Measurements from ENCODE around the gene WNT6.

The WNT6 gene

GRCh38 chr2:218857371-218858137, 2.1 kb upstream of the WNT6 start:
- H3K4me3 ChIP-seq (ENCODE audit: low read depth, low read length), result no peak overlapping the region

DNA sequence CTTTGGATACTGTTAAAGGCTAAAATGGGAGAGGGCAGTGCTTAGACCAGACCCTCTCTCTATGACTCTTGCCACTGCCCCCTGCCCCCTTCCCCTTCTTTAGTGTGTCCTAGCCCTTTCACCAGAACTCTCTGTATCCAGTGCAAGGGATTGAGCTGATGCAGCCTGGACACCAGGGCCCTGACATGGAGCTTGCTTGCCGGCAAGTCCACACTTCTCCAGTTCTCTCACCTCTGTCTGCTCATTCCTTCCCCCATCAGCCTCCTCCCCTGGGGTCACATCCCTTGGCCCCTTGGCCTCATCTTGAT, 1.5 kb upstream of the WNT6 start:
- no peak overlapping the region for H3K4me3 ChIP-seq (ENCODE audit: low read depth, low read length)

DNA sequence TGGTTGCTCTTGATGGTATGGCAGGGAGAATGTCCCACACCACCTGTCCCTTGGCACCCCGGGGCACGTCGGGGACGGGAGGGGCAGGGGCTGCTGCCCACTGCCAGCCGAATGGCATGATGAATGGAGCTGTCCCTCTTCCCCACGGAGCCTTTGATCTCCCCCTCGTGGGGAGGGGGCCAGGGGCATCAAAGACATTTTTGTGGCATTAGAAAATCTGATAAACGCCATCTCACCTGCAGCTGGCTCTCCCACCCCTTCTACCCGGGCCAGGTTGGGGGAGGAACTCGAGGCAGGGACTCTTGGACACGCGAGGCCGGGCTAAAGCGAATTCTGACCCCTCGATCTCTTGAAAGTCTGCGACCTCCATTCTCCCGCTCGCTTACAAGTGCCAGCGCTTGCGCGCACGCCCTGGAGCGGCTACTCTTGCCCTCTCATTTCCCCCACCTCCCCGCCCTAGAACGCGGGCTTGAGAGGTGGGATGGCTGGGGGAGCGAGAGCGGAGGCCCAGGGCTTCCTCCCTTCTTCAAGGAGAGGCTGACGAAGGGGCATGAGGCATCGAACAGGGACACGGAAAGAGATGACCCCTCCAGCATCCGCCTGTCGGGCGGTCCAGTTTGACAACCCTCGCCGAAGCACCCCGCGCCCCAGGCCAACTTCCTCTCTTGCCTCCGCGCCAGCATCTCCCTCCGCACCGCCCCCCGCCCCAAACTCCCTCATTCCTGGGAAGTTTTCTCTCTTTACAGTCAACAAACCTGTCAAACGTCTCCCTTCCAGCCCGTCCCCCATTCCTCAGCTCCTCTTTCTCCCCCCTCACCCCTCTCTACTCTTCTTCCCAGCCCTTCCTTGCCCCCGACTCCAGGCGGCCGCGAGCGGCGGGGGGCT, 692 bp upstream of the WNT6 start:
- H3K4me3 ChIP-seq (ENCODE audit: low read depth, low read length), result peak overlapping the region; percentile 20

DNA sequence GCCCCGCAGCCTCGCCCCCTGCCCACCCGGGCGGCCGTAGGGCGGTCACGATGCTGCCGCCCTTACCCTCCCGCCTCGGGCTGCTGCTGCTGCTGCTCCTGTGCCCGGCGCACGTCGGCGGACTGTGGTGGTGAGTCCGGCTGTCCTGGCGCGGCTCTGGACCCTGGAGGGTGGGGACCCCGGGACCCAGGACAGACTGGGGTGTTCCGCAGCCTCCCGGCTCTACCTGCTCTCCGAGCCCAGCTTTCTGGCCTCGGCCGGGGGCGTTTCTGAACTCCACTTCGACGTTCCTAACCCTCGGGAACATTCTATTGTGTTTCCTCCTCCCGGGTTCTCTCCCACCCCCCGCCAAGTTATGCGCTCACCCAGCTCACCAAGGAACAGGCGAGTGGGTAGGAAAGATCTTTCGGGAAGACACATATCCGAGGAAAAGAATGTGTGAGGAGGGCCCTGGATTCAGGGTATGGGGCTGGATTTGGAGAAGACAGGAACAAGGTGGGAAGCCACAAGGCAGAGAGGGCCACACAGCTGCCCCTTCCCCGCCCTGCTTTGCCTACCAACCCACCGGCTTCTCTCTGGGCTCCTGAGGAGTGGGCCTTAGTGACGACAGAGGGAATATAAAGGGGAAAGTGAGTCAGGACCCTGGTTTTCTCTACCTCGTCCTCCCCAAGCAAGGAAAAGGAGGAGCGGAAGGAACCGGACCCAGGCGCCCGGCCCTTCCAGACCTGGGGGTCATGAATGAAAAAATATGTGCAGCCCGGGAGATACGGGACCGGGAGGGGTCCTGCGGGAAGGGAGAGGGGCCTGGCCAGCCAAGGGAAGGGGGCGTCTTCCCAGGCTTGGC, 605 bp downstream of the WNT6 start:
- H3K4me3 ChIP-seq (ENCODE audit: low read depth, low read length), result peak overlapping the region; percentile 1

DNA sequence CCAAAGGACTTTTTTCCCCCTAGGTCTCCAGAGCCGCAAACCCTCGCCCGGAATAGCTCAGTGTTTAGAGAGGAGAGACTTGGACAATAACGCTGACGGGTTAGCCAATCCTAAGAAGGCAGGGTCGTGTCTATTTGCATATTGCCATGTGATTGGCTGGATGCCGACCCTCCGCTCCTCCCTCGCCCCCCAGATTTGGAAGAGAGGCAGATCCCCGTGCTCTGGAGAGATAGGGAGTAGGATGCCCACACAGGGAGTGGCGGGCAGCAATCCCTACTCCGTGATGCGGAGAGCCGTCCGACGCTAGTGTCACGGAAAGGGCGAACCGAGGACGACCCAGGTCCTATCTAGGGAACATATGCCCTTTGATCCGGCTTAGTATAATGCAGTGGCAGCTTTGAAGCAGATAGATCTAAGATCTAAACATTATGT, 1.4 kb downstream of the WNT6 start:
- H3K4me3 ChIP-seq (ENCODE audit: low read depth, low read length), result no peak overlapping the region

- no peak overlapping the region for H3K4me3 ChIP-seq (ENCODE audit: low read depth, low read length)
Measured at GRCh38 chr2:218861645-218862318, 2.2 kb downstream of the WNT6 start.

GRCh38 chr2:218863021-218863520, 3.5 kb downstream of the WNT6 start:
- no peak overlapping the region for H3K4me3 ChIP-seq (ENCODE audit: low read depth, low read length)

DNA sequence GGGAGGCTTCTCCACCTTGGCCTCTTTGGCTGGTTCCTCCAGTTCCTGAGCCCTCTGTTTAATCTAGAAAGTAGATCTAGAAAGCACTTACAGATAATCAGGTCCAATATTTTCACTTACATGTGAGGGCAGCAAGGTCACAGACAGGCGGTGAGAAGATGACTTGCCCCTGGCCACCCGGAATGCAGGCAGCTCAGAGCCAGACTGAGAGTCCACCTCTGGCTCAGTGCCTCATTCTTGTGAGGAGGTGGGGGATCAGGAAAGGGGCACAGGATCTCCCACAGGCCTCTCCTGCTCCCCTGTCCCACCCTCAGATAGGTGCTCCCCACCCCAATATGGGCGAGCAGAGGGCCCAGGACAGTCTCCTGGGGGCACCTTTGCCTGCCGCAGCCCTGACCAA, 5.8 kb downstream of the WNT6 start:
- H3K4me3 ChIP-seq (ENCODE audit: low read depth, low read length), result no peak overlapping the region

GRCh38 chr2:218865999-218866398, 6.4 kb downstream of the WNT6 start:
- H3K4me3 ChIP-seq (ENCODE audit: low read depth, low read length), result no peak overlapping the region

DNA sequence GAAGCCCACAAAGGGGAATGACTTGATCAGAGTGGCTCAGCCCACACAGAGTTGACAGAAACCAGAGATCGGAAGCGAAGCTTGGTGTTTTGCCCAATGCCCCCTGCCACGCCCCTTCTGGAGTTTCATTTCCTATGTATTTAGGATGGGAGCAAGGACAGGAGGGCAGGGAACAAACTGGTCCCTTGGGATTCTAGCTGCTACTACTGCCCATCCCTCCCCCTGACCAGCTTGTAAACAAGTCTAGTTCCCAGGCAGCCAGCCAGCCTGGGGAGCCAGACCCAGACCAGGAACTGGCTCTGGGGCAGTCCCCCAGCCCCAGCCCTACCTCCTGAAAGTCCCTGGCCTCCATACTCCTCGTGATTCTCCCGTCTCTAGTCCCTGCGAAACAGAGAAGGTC, 8.3 kb downstream of the WNT6 start:
- H3K4me3 ChIP-seq (ENCODE audit: low read depth, low read length), result no peak overlapping the region

- H3K4me3 ChIP-seq (ENCODE audit: low read depth, low read length), result no peak overlapping the region
Measured at GRCh38 chr2:218869064-218869463, 9.5 kb downstream of the WNT6 start.

DNA sequence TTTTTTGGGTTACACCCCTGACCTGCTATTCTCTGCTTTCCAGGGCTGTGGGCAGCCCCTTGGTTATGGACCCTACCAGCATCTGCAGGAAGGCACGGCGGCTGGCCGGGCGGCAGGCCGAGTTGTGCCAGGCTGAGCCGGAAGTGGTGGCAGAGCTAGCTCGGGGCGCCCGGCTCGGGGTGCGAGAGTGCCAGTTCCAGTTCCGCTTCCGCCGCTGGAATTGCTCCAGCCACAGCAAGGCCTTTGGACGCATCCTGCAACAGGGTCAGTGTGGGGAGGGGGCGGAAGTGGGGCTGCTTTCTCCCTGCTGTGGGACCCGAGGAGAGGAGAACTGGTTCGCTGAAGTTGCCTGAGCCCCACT, 11.4 kb downstream of the WNT6 start:
- no peak overlapping the region for H3K4me3 ChIP-seq (ENCODE audit: low read depth, low read length)

DNA sequence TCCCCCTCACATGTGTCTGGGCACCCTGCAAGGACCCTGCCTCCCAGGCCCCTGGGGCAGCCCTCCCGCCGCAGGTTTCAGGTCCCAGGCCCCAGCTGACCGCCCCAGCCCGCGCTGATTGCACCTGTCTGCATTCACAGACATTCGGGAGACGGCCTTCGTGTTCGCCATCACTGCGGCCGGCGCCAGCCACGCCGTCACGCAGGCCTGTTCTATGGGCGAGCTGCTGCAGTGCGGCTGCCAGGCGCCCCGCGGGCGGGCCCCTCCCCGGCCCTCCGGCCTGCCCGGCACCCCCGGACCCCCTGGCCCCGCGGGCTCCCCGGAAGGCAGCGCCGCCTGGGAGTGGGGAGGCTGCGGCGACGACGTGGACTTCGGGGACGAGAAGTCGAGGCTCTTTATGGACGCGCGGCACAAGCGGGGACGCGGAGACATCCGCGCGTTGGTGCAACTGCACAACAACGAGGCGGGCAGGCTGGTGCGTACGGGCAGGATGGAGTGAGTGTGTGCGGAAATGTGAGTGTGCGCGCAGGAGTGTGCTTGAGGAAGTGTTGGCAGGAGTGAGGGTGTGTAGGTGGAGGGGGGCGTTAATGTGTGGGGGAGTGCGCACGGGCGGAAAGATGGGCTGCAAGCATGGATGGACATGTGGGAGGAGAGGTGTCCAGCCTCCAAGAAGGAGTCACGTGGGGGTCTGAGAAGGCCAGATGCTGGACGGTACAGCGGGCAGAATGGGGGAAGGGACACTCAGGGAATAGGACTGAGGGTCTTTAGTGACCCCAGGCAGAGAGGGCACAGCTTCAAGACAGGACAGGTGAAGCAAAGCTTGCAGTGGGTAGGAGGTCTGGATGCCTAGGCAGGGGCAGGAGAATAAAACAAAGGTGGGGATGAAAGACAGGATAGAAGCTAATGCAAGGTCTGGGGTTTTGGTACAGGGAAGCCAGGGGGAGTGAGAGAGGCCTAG, 12.0 kb downstream of the WNT6 start:
- H3K4me3 ChIP-seq (ENCODE audit: low read depth, low read length), result no peak overlapping the region

- H3K4me3 ChIP-seq (ENCODE audit: low read depth, low read length), result no peak overlapping the region
Measured at GRCh38 chr2:218872645-218873358, 13.2 kb downstream of the WNT6 start.

DNA sequence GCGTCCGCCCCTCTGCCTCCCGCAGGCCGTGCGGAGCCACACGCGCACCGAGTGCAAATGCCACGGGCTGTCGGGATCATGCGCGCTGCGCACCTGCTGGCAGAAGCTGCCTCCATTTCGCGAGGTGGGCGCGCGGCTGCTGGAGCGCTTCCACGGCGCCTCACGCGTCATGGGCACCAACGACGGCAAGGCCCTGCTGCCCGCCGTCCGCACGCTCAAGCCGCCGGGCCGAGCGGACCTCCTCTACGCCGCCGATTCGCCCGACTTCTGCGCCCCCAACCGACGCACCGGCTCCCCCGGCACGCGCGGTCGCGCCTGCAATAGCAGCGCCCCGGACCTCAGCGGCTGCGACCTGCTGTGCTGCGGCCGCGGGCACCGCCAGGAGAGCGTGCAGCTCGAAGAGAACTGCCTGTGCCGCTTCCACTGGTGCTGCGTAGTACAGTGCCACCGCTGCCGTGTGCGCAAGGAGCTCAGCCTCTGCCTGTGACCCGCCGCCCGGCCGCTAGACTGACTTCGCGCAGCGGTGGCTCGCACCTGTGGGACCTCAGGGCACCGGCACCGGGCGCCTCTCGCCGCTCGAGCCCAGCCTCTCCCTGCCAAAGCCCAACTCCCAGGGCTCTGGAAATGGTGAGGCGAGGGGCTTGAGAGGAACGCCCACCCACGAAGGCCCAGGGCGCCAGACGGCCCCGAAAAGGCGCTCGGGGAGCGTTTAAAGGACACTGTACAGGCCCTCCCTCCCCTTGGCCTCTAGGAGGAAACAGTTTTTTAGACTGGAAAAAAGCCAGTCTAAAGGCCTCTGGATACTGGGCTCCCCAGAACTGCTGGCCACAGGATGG, 14.0 kb downstream of the WNT6 start:
- H3K4me3 ChIP-seq (ENCODE audit: low read depth, low read length), result no peak overlapping the region

DNA sequence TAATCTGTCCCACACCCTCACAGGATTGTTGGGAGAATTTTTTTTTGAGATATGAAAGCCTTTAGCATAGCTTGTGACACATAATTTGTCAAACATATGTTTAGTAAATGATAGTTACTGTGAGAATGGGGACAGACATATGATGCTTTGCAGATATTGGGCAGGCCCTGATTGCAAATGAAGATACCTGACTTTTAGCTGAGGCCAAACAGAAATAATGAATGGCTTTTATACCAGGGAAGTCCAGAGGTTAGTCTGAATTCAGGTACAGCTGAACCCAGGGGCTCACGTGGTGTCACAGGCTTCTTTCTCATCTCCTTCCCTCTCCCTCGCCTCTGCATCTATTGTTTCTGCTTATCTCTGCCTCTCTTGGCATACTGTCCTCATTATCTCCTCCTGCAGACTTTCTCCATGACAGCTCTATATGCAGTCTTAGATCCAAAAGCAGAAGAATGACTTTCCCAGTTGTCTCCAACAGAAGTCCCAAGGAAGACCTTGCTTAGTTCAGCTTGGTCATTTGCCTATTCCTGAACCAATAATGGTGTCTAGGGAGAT, 16.2 kb downstream of the WNT6 start:
- no peak overlapping the region for H3K4me3 ChIP-seq (ENCODE audit: low read depth, low read length)

- no peak overlapping the region for H3K4me3 ChIP-seq (ENCODE audit: low read depth, low read length)
Measured at GRCh38 chr2:218876562-218877219, 17.1 kb downstream of the WNT6 start.

All from iPS-11a (cell line).